Loucy (cell line): ENCODE data around the gene GALNT18.

Source experiments
- CTCF ChIP-seq: fragments of 200-600 bp; sonication (generic); conservative IDR thresholded peaks from 2 replicates; pipeline ENCODE4 v1.5.1; 2014; ENCODE audit warnings: mild to moderate bottlenecking, antibody characterized with exemption, low read length
- EZH2phosphoT487 ChIP-seq: fragments of 200-600 bp; IDR thresholded peaks from 2 replicates; pipeline ENCODE4 v1.6.1; 2018; ENCODE audit warnings: antibody characterized with exemption, mild to moderate bottlenecking, moderate library complexity, borderline replicate concordance

- TF ChIP-seq CTCF (no peak), EZH2phosphoT487 (no peak)
These were observed 15.9 kb downstream of the GALNT18 start for GRCh38 chr11:11605821-11606450.
